Panc1 (cell line): Measurements from ENCODE around the gene CCDC68. TPM values are rescaled to one million over a fixed set of nuclear protein-coding genes. Genes with fewer than 3 reads are reported as not detected.

ENCODE experiments used
- ATAC-seq: fragments of 200-7000 bp; cut with Tn5 transposase; 2 replicates; pipeline ENCODE4 v1.9.1; 2020; ENCODE audit warnings: mild to moderate bottlenecking, moderate library complexity
- BruUV-seq: library from RNA; stranded (reverse); fragments of 400-500 nt; replicated peaks from 2 replicates; lab custom pipeline; 2021; lab: Mats Ljungman, UMichigan
- CTCF ChIA-PET: fragments of 300-600 bp; sonication (Branson Sonifier 250); formaldehyde crosslinking; loops from one replicate; lab custom pipeline; 2022; ENCODE audit warnings: antibody characterized with exemption; lab: Charles Lee
- POLR2A ChIA-PET: fragments of 300-600 bp; sonication (Branson Sonifier 250); formaldehyde crosslinking; loops from one replicate; lab custom pipeline; 2022; ENCODE audit warnings: antibody characterized with exemption; lab: Charles Lee
- DNase-seq: peaks from one replicate; pipeline ENCODE4 v3.0.0-alpha.2; 2010; ENCODE audit warnings: low read depth, low spot score
- H3K27ac ChIP-seq: 2 replicates; pipeline ENCODE4 v1.5.1; 2011; ENCODE audit warnings: mild to moderate bottlenecking, low read length, inconsistent platforms
- H3K27me3 ChIP-seq: fragments of 200-500 bp; sonication (Bioruptor generic); 2 replicates; pipeline ENCODE4 v1.6.0; 2014; ENCODE audit warnings: low read length, inconsistent platforms; ENCODE audit not compliant: control insufficient read depth, insufficient read depth
- H3K36me3 ChIP-seq: fragments of 200-500 bp; sonication (Bioruptor generic); 2 replicates; pipeline ENCODE4 v1.5.1; 2014; ENCODE audit warnings: inconsistent platforms, mild to moderate bottlenecking, low read length, moderate library complexity; ENCODE audit not compliant: control insufficient read depth, insufficient read depth
- H3K4me1 ChIP-seq: 2 replicates; pipeline ENCODE4 v1.5.1; 2011; ENCODE audit warnings: inconsistent platforms, mild to moderate bottlenecking, low read length, moderate library complexity; ENCODE audit not compliant: control insufficient read depth, insufficient read depth
- H3K4me3 ChIP-seq, 2 experiments: 2 replicates each; pipeline ENCODE4 v1.5.1; 2011 to 2012; ENCODE audit warnings: low read depth in 2 of 2, low read length in 2 of 2, mild to moderate bottlenecking in 2 of 2, inconsistent platforms in 1 of 2, moderate library complexity in 1 of 2
- H3K9me3 ChIP-seq: fragments of 200-500 bp; sonication (Bioruptor generic); 2 replicates; pipeline ENCODE4 v1.5.1; 2014; ENCODE audit warnings: low read depth, mild to moderate bottlenecking, inconsistent platforms, low read length, moderate library complexity; ENCODE audit not compliant: control insufficient read depth, insufficient read depth
- CTCF ChIP-seq: fragments of 450-650 bp; IDR thresholded peaks from 2 replicates; pipeline ENCODE4 v1.5.1; 2017; ENCODE audit warnings: mild to moderate bottlenecking
- POLR2AphosphoS5 ChIP-seq: IDR thresholded peaks from 2 replicates; pipeline ENCODE4 v1.6.1; 2012; ENCODE audit warnings: mild to moderate bottlenecking, low read depth, low read length, moderate library complexity
- SIN3A ChIP-seq: IDR thresholded peaks from 2 replicates; pipeline ENCODE4 v1.6.1; 2012; ENCODE audit warnings: low read depth, mild to moderate bottlenecking, low read length, moderate library complexity, borderline replicate concordance; ENCODE audit not compliant: insufficient read depth
- TCF7L2 ChIP-seq: IDR thresholded peaks from 2 replicates; pipeline ENCODE4 v1.6.1; 2011; ENCODE audit warnings: mild to moderate bottlenecking, low read depth, low read length, inconsistent platforms
- in situ Hi-C: cut with HindIII; loops from 2 replicates; pipeline ENCODE4 v1.10.0; 2016; ENCODE audit warnings: low sequenced_read_pairs, low pct_unique_long_range_greater_than_20kb
- intact Hi-C: fragments of 100-400 bp; cut with micrococcal nuclease; formaldehyde crosslinking; loops from one replicate; pipeline ENCODE4 v1.10.0; 2022; ENCODE audit not compliant: unreplicated experiment
- total RNA-seq: library from RNA; stranded (reverse); gene quantifications from one replicate; pipeline ENCODE4 v1.2.1, GENCODE V29; 2021; ENCODE audit not compliant: unreplicated experiment
- TF ChIP-seq, protein P1 (sequence below), 2 experiments: IDR thresholded peaks; 2 replicates each; pipeline ENCODE4 v1.6.1; 2011 to 2012; ENCODE audit warnings: low read depth in 2 of 2, control low read depth in 1 of 2, low read length in 1 of 2, mild to moderate bottlenecking in 1 of 2, moderate library complexity in 1 of 2; ENCODE audit not compliant: insufficient read depth in 1 of 2

CCDC68 gene
- total RNA-seq, 1 experiment from 2014 or later, result 0.41 TPM

GRCh38 chr18:54882318-54882717 lies 76.9 kb downstream of the CCDC68 start:
- Histone ChIP-seq H3K27ac (no peak overlapping the region), H3K36me3 (no peaks in the 10 kb centered on the region), H3K27me3 (no peaks in the 10 kb centered on the region), H3K9me3 (no peaks in the 10 kb centered on the region), H3K4me3 (no peak overlapping the region), H3K4me1 (no peaks in the 10 kb centered on the region)
- no peak for ATAC-seq
- intact Hi-C loops (no loop called here), in situ Hi-C loops (no loop called here)
- CTCF ChIA-PET, result no interaction called here
- TF ChIP-seq POLR2AphosphoS5, result no peak
- no peak for TF ChIP-seq CTCF
- TF ChIP-seq, protein P1, sequence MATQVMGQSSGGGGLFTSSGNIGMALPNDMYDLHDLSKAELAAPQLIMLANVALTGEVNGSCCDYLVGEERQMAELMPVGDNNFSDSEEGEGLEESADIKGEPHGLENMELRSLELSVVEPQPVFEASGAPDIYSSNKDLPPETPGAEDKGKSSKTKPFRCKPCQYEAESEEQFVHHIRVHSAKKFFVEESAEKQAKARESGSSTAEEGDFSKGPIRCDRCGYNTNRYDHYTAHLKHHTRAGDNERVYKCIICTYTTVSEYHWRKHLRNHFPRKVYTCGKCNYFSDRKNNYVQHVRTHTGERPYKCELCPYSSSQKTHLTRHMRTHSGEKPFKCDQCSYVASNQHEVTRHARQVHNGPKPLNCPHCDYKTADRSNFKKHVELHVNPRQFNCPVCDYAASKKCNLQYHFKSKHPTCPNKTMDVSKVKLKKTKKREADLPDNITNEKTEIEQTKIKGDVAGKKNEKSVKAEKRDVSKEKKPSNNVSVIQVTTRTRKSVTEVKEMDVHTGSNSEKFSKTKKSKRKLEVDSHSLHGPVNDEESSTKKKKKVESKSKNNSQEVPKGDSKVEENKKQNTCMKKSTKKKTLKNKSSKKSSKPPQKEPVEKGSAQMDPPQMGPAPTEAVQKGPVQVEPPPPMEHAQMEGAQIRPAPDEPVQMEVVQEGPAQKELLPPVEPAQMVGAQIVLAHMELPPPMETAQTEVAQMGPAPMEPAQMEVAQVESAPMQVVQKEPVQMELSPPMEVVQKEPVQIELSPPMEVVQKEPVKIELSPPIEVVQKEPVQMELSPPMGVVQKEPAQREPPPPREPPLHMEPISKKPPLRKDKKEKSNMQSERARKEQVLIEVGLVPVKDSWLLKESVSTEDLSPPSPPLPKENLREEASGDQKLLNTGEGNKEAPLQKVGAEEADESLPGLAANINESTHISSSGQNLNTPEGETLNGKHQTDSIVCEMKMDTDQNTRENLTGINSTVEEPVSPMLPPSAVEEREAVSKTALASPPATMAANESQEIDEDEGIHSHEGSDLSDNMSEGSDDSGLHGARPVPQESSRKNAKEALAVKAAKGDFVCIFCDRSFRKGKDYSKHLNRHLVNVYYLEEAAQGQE (IDR thresholded peaks at IDR 0.05; ENCODE audit: insufficient read depth in 1 of 2, low read depth in 2 of 2, low read length in 1 of 2), result no peak
- TF ChIP-seq TCF7L2, result no peak
- no peak for TF ChIP-seq SIN3A
- no peak for DNase-seq
- no TSS peak for BruUV-seq
- POLR2A ChIA-PET, result no interaction called here

DNA sequence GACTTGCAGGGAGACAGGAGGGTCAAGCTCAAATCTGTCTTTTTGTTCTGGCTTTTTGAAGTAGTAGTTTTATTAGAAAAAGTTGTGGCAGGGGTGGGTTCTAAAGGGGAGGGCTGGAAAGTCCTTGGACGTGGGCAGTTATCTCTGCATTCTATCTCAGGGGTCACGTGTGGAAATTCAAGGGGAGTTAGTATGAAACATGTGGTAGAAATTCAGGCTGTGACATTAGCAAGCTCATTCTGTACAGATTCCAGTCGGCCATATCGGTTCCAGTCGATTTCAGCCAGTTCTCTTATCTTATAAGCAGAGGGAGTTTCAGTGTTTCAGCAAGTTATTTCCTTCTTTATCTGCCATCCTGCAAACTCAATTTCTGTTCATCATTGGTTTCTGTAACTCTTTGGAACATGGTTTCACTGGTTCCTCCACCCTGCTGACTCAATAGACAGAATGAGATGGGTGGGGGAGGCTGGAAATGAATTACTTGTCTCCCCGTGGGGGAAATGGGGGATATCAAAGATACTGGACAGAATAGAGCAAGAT lies 78.0 kb downstream of the CCDC68 start:
- ATAC-seq, result no peak
- H3K9me3 ChIP-seq, result no peaks in the 10 kb centered on the region
- H3K4me3 ChIP-seq, result no peak overlapping the region
- no TSS peak for BruUV-seq
- TF ChIP-seq SIN3A (no peak), CTCF (no peak), POLR2AphosphoS5 (no peak), TCF7L2 (no peak)
- TF ChIP-seq, protein P1 (IDR thresholded peaks at IDR 0.05; ENCODE audit: insufficient read depth in 1 of 2, low read depth in 2 of 2, low read length in 1 of 2), result no peak
- no peak for DNase-seq
- in situ Hi-C loops, result no loop called here
- POLR2A ChIA-PET, result no interaction called here
- H3K36me3 ChIP-seq, result no peaks in the 10 kb centered on the region
- H3K27ac ChIP-seq, result no peak overlapping the region
- CTCF ChIA-PET, result no interaction called here
- intact Hi-C loops, result no loop called here
- H3K4me1 ChIP-seq, result no peaks in the 10 kb centered on the region
- no peaks in the 10 kb centered on the region for H3K27me3 ChIP-seq
